AG09319 (cell line): ENCODE data around the gene CARD10.

Source experiments
- DNase-seq: peaks from one replicate; pipeline ENCODE4 v3.0.0-alpha.2; 2010; ENCODE audit warnings: low read depth; ENCODE audit errors: extremely low read depth
- TF ChIP-seq, protein P1 (sequence below): IDR thresholded peaks from 2 replicates; pipeline ENCODE4 v1.5.1; 2011; ENCODE audit warnings: low read depth, mild to moderate bottlenecking, inconsistent platforms, low read length, moderate library complexity

CARD10 gene

DNA sequence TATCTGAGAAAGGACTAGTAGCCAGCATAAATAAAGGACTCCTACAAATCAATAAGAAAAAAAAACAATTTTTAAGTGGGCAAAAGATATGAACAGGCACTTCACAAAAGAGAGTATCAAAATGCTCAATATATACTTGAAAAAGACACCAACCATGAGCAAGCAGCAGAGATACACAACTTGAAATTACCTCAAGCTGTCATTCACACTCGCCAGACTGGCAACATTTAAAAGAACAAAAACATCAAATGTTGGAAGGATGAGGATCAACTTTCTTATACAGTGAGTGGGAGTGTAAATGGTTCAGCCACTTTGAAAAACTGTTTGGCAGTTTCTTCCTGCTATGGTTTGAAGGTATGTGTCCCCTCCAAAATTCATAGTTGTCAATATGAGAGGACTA lies 68.0 kb downstream of the CARD10 start:
- TF ChIP-seq, protein P1, sequence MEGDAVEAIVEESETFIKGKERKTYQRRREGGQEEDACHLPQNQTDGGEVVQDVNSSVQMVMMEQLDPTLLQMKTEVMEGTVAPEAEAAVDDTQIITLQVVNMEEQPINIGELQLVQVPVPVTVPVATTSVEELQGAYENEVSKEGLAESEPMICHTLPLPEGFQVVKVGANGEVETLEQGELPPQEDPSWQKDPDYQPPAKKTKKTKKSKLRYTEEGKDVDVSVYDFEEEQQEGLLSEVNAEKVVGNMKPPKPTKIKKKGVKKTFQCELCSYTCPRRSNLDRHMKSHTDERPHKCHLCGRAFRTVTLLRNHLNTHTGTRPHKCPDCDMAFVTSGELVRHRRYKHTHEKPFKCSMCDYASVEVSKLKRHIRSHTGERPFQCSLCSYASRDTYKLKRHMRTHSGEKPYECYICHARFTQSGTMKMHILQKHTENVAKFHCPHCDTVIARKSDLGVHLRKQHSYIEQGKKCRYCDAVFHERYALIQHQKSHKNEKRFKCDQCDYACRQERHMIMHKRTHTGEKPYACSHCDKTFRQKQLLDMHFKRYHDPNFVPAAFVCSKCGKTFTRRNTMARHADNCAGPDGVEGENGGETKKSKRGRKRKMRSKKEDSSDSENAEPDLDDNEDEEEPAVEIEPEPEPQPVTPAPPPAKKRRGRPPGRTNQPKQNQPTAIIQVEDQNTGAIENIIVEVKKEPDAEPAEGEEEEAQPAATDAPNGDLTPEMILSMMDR: no peak
- DNase-seq: no peak

DNA sequence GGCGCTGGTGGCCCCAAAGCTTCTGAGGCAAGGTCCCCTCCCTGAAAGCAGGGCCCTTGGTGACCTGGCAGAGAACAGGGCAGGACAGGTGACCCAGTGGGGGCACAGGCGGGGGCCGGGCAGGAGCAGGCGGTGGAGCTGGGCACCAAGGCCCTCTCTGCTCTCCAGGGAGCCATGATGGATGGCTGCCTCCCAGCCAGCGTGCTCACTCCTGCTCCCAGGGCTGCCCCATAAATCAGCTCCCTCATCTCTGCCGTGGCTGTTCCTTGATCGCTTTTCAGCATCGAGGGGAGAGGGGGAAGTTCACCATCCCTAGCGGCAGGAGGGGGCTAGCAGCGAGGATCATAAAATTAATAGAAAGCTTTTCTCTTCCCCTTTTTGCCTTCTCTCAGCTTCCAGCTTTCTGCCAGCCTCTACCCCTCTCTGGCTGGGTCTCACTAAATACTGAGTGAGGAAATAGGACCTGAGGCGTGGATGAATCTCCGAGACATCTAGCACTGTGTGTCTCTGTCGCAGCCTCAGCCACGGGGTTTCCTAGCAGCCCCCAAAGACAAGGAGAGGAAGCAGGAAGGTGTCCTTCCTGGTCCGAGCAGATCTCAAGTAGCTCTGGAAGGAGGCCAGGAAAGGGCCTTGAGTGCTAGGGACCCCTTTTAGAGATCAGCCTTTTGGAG lies 69.7 kb downstream of the CARD10 start:
- TF ChIP-seq, protein P1: no peak
- DNase-seq: no peak

DNA sequence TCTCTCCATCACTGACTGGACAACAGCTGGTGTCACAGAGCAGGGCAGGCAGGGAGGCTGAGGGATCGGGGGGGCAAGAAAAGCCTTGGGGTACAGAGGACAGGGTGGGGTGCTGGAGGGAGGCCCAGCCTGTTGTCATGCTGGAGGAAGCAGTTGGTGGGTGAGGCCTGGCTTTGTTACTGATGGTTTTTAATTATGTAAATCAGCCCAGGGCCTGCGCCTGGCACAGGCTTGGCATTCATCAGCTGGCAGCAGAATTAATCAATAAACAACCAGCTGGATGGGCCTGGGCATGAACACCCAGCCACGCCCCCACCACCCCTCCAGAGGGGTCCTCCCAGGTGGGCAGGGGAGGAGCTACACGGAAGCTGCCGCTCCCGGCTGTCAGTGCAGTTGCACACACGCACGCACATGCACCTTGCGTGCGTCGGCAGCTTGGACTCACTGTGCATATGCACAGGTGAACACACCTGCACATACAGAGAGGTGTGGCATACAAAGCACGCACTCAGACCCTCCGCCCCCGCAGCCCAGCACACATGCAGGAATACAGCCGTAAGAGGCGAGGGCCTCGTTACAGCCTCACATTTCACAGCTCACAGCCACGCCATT lies 70.6 kb downstream of the CARD10 start:
- no peak for DNase-seq
- TF ChIP-seq, protein P1: no peak

DNA sequence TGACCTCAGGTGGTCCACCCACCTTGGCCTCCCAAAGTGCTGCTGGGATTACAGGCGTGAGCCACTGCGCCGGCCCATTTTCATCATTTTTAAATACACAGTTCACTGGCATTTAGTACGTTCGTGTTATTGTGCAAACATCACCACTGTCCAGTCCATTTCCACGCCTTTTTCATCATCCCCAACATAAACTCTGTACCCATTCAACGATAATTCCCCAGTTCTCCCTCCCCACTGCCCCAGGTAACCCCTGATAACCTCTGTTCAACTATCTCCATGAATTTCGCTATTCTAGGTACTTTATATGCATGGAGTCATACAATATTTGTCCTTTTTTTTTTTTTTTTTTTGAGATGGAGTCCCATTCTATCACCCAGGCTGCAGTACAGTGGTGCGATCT lies 73.7 kb downstream of the CARD10 start:
- DNase-seq: no peak
- TF ChIP-seq, protein P1: no peak

DNA sequence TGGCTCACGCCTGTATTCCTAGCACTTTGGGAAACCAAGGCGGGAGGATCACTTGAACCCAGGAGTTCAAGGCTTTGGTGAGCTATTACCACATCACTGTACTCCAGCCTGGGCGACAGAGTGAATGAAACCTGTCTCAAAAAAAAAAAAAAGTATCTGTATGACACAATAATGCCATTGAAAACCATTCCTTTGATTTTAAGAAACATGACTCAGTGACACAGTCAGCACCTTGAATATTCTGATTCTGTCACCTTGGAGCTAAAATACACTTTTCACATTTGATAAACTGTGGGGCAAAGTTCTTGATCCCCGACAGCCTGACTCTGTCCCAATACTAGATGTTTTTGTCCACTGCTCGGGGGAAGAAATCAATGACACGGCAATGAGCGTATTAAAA lies 75.2 kb downstream of the CARD10 start:
- DNase-seq: no peak
- TF ChIP-seq, protein P1: no peak

DNA sequence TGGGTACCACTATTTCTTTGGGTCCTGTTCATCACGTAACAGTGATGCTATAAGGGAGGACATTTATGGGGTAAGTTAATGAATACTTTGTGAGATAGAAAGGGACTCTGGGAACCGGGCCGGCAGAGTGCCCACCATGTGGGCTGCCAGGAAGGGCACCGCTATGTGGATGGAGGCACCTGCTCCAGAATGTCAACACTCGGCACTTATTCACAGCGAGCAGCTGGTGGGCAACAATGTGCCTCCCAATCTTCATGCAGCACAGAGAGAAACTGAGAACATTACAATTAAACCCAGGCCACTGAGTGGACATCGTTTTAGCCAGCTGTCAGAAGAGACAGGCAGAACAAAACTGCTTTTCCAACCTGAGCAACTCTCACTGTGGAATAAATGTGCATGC lies 76.1 kb downstream of the CARD10 start:
- no peak for DNase-seq
- TF ChIP-seq, protein P1: no peak

DNA sequence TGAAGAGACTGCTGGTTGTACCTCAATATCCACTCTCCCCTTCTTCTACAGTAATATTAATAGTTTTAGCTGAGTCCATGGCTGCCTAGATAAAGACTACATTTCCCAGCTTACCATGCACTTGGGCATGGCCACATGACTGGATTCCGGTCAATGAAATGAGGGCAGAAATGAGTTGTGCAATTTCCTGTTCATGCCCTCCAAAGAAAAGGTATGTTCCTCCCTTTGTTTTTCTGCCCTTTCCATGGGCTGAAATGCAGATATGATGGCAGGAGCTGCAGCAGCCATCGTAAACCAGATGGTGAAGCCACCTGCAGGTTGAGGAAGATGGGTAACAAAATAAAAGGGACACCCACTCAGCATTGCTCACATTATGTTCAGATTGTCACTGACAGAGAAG lies 76.7 kb downstream of the CARD10 start:
- no peak for DNase-seq

More for the DNA sequence above, 76.7 kb downstream of the CARD10 start:
- TF ChIP-seq, protein P1: no peak
